Measurements from ENCODE around the gene GABRA6. TPM values are rescaled to one million over a fixed set of nuclear protein-coding genes. Genes with fewer than 3 reads are reported as not detected.
"Not testable (repeated sequence)": the region's sequence is repeated elsewhere in the genome, so short reads cannot be mapped to it uniquely, and the experiment has no call there.

Gene GABRA6
- polyA plus RNA-seq (2013, experiment 1 of 2; ENCODE audit: insufficient read length): not detected
- polyA plus RNA-seq (2013, experiment 2 of 2; ENCODE audit: insufficient read length): not detected

DNA sequence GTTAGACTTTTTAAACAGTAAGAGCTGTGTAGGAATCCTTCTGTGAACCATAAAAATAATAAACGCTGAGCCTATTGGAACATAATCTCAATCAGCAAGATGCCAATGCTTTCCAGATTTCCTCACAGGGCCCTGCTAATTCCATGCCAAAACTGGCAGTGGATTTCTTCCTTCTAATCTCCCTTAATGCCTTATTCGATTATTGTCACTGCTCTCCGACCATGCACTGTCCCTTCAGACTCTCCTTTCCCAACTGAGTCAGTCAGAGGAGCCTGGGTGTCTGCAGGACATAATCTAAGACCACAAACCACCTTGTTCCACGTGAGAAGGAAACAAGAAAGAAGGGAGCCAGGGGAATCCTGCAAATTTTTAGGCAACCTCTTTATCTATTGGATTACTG, at the start of gene GABRA6:
GABRA6 (plus strand) TSS at position 261 of the 400 bp plus-strand sequence. CDS start 269 bp downstream, outside the sequence.
- DNase-seq: no peak

DNA sequence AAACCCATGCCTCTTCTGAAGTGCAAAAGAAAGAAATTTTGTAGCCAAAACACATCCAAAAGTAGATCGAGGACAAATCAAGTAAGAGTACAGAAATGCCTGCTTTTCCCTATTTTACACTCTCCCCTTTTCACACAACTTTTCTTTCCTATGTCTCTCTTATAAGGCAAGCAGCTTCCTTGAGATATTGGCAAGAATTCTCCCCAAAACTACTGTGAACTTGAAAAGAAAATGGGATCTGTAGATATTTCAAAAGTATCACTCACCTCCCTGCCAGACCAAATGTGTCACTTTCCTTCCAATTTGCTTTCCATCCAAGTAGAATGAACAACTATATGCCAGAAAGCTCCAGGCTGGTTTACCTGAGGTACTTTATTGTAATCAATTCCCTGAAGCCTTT, 47.9 kb upstream of the GABRA6 start:
- DNase-seq: no peak

DNA sequence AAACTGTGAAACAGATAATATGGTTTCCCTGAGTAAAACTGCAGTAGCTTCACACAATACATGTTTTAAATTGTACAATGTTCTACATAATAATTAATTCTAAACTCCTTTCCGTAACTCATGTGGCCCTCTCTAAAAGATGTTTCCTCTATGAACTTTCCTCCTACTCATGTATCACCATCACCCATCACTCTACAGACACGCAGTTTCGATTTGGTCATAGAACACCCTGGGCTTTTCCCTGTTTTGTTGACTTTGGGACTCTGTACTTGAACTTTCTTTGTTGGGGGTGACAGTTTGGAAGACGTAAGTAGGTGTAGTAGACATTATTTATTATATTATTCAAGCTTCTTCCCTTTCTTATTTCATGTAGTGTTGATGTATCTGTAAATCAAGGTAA, 44.1 kb upstream of the GABRA6 start:
- no peak for DNase-seq

DNA sequence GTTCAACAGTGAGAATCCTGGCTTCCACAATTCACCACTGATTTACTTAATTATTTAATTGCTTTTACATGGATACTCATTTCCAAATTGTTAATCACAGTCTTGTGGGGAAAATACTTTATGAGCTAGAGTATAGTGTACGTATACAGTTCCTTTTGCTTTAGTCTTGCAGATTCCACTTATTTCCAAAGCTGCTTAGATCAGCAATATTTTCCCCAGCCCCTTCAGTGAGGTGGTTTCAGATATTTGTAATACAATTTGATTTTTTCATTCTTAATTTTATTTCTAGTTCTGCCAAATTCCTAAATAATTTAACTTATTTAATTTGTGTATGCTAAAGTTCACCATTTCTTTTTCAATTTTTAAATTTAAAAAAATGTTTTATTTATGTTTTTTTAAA, 40.3 kb upstream of the GABRA6 start:
- no peak for DNase-seq

DNA sequence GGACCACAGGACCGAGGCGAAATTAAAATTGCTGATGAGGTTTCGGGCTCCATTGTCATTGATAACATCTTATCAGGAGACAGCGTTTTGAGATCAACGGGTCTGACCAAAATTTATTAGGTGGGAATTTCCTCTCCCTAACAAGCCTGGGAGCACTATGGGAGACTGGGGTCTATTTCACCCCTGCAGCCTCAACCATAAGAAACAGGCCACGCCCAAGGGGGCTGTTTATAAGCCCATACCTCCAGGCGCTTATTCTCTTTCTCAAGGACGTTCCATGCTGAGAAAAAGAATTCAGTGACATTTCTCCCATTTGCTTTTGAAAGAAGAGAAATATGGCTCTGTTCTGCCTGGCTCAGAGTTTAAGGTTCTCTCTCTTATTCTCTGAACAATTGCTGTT, 33.6 kb upstream of the GABRA6 start:
- DNase-seq: not testable (repeated sequence)

DNA sequence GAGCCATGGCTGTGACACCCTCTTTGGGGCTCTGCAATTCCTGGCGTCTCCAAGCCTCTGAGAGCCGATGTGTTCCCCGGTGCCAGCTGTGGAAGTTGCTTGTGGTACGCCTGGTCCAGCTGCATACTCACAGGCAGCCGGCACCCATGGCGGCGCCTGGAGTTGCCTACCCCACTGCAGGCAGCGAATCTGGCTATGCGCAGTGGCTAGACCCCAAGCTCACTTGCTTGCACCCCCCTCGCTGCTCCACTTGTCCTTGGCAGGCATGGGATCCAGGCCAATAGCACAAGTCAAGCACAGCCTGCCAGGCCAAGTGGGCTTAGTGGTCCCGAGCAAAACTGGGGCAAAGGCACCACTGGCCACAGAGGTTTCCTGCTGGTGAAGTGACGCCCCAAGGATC, 24.7 kb upstream of the GABRA6 start:
- no peak for DNase-seq

DNA sequence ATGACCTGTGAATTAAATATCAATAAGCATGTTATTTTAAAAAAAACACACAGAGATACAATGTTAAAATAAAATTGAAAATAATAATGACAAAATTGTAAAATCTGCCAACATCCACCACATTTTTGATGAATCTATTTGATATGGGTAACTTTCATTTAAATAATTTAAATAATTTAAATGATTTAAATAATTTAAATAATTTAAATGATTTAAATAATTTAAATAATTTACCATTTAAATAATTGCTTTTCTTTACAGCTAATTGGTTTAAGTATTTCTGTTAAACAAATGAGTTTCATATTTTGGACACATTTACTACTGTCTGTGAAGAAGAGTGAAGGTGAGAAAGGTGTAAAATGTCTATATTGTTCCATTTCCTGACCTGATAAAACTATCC, 22.1 kb upstream of the GABRA6 start:
- DNase-seq: no peak

DNA sequence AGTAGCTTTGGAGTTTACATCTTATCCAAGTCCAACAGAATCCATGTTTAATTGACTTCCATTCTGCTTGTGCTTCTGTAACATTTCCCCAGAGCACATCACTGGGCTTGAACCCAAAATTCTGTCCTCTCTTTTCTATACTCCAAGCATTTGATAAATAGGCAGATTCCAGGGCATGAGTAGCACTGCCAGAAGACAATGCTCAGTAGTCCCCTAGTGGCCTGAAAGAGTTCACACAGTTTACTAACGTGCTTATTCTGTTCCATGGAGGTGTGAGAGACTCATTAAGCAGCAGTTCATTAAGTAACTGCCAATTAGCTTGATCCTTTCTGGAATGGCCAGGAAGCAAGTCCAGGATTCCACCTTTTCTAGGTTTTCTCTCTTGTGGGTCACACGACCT, 9.4 kb upstream of the GABRA6 start:
- no peak for DNase-seq

DNA sequence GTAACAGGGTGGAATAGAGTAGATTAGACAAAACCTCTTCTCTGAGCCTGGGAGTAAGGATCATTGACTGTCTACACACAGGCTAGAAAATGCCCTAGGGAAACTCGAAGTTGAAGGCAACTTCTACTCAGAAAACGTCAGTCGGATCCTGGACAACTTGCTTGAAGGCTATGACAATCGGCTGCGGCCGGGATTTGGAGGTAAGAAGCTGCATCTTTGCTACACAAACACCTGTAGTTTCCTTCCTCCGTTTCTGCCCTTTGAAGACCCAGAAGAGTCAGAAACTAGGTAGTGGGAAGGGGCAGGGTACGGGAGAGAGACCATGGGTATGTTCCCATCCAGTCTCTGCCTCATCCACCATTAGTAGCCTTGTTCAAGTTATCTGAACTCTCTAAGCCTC, 628 bp downstream of the GABRA6 start:
- no peak for DNase-seq

DNA sequence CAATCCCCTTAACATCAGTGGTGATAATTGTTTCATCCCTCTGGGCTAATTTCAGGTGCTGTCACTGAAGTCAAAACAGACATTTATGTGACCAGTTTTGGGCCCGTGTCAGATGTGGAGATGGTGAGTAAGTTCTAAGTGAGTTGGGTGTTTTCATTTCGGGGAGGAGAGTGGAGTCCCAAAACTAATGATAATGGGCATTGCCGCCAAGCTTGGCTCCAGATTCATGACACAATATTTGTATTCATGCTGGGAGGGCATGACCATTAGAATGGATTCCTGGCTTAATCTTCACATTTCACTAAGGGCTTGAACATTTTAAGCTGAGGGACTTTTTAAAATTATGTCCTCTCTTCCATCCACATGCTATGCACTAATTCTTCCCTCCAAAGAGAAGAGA, 1.4 kb downstream of the GABRA6 start:
- DNase-seq: no peak

DNA sequence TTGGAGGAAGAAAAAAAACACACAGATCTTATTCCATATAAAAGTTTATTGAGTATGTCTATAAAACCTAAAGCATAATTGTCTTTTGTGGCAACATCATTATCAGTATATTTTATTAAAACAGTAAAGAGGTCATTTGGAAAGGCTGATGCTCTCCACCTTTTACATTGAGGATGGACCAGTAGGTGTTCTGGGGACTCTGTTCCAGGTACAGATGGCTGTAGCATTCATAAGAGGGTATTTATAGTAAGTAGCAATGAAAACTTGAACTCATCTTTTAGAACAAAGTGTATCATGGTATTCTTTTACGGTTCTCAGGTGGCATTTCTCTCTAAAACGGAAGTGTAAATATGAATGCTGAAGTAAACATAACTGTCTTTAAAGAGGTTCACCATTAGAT, 1.8 kb downstream of the GABRA6 start:
- DNase-seq: no peak

DNA sequence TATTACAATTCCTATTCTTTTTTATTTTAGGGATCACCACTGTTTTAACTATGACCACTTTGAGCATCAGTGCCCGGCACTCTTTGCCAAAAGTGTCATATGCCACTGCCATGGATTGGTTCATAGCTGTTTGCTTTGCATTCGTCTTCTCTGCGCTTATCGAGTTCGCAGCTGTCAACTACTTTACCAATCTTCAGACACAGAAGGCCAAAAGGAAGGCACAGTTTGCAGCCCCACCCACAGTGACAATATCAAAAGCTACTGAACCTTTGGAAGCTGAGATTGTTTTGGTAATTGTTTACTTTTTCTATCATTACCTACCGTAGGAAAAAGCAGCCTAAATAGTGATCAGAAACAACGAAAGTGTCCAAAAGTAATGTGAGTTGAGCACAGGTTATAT, 6.4 kb downstream of the GABRA6 start:
- DNase-seq: no peak

DNA sequence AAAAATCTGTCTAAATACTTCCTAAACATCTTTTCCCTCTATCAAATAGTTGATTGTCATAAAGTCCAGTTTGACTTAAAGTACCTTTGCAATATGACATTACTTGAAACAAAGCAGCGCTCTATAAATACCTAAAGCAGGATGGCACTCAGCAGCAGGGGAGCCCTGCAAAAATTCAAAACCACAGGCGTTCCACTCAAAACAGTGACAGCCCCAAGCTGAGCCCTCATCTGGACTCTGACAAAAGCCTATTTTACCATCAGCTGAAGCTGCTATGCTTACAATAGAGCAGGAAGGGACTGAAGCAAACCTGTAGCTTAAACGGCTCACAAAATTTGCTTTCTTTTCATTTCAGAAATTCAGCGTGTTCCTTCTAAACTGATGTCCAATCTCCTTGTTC, 11.5 kb downstream of the GABRA6 start:
- DNase-seq: no peak

DNA sequence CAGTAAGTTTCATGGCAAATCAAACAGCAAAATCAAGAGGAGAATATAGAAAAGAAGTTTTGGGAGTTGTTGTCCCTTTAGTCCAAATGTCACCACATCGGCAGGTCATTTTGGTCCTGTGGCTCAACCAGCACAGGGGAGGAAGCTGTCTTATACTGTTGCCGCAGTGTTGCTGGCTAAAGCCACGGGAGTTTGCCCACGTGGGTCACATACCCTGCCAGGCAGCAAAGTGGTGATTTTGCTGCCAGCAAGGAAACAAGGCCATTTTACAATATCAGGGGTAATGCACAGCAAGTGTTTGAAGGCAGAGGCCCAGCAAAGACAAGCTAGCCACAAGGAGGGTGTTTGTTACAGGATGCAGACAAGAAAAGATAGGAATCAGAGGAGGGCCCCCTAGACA, 14.5 kb downstream of the GABRA6 start:
- DNase-seq: no peak

DNA sequence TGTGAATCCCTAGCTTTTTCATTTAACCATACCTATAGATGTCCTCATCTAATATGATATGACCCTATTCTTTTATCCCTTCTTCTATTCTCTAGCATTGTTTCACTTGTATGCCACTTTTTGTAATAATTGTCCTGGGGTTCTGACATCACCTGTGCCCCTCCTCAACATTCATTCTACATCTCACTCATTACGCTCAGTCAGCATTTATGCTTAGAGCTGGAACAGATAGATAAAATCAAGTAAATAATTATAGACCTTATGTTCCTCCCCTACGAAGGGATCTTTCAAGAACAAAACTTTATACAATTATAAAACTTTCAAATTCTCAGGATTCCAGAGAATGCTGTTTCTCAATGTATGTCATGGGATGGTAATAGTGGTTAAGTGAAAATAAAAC, 18.0 kb downstream of the GABRA6 start:
- DNase-seq: no peak

DNA sequence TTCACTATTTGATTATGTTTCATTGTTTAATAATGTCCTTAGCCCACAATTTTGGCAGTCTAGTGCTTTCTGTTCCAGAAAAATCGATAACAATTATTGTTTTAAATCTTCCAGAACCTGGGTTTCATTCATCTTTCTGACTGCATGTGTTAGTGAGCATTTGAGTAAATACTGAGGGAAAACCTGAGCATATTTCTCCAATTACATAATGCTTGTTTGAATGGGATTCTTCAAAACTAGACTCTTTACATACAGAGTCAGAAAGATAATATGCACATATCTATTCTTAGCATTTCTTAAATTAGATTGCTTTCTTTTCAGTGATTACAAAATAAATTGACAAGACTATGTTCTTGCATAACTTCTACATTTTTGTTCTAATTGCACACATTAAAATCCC, 21.9 kb downstream of the GABRA6 start:
- DNase-seq: no peak

DNA sequence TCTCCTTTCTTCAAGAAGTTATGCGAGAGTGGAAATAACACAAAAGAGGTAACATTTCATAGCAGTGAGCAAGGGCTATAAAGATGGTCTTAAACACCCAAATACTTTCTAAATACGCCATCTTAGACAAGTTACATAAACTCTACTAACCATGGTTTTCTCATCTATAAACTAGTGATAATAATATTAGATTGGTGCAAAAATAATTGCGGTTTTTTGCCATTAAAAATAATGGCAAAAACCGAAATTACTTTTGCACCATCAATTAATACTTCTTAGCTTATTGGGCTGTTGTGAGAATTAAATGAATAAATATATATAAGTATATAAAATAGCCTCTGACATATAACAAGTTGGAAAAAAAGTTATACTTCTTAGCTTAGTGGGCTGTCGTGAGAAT, 23.7 kb downstream of the GABRA6 start:
- no peak for DNase-seq

DNA sequence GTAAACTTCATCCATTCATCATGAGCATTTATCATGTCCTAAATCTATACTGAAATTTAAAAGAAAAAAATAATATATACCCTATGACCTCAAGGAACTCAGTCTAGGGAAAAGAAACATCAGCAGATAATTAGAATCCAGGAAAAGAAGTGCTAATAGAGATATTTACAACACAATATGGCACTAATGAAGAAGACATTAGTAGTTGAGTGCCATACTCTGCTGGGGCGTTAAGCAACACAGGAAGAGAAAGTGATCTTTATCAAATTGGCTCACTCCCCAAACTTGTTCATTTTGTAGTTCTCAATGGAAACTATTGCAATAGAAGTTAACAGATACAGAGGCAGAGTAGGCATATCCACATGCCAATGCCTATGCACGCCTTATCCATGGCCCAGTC, 27.5 kb downstream of the GABRA6 start:
- no peak for DNase-seq

DNA sequence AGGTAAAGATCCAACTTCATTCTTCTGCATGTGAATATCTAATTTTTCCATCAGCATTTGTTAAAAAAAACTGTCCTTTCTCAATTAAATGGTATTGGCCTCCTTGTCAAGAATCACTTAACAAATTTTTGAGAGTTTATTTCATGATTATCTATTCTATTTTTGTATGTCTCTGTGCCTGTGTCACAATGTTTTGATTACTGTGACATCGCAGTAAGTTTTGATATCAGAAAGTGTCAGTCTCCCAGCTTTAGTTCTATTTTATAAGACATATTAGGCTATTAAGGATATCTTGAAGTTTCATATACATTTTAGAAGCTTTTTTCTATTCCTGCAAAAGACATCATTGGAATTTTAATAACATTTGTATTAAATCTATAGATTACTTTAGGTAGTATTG, 33.6 kb downstream of the GABRA6 start:
- no peak for DNase-seq

DNA sequence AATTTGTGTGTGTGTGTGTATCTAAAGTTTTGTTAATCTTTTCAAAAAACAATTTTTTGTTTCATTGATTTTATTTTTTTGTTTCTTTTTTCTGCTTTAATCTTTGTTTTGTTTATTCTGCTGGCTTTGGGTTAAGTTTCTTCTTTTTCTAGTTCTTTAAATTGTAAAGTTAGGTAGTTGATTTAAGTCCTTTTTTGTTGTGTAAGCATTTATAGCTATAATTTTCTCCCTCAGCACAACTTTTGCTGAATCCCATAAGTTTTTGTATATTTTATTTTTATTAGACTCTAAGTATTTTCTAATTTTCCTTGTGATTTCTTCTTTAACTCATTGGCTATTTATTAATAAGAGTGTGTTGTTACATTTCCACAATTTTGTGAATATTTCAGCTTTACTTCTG, 34.9 kb downstream of the GABRA6 start:
- DNase-seq: no peak

DNA sequence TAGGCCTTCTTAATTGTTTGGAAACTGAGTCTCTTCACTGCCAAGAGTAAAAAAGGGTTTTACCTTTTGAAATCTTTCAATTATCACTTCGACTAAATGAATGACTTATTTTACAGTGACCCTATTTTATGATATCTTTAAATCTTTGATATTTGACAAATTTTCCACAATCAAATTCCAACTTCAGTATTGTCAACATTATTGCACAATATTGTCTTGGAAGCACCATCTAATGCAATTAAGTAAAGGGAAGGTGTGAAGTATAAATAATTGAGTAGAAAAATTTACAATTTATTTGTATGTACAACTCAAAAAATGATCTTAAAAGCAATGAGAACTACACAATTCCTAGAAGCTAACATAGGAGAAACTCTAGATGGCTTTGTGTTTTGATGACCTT, 49.2 kb downstream of the GABRA6 start:
- DNase-seq: no peak

DNA sequence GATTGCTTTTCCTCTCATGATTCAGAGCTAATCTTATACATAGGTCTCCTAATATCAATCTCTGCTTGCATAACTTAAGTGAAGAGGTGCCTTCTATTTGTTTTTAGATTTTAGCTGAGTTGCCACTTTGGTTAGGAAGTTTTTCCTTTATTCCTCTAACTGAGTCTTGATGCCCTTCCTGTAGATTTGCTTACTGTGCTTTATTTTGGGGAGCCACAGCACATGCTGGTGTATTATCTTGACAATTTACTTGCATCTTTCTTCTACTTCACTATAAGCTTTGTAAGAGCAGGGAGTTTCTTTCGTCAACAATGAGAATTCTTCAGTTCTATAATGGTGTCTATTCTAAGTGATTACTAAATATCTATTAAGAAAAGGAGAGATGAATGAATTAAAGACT, 54.9 kb downstream of the GABRA6 start:
- DNase-seq: no peak

DNA sequence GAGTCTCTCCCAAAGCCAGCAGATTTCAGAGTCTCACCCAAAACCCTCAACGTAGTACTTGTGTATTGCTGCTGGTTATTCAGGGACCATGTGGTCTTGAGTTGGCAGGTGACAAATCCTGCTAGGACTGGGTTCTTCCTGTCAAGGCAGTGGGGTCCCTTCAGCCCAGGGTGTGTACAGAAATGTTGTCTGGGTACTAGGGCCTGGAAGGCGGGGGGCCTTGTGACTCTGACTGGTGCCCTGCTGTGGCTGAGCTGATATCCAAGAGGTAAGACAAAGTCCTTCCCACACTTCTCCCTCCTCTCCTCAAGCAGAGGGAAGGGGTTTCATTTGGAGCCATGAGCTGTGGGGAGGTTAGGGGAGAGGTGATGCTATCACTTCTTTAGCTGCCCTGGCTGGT, 58.8 kb downstream of the GABRA6 start:
- no peak for DNase-seq

DNA sequence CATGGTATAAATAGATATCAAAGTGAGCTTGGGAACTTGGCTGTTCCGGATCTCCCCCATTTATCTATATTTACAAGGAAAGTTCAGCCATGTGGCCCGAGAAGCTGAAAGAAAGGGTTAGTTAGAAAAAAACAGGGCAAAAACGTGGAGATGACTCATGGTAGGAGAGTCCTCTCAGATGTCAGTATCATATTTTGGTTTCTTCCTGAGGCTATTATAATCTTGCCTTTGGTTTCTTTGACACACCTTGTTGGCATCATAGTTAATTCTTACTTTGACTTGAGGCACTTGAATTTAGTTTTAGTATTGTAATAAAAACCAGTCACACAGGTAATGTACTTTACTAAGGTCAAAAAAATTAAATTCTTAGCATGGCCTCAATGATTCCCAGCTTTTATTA, 59.9 kb downstream of the GABRA6 start:
- no peak for DNase-seq

DNA sequence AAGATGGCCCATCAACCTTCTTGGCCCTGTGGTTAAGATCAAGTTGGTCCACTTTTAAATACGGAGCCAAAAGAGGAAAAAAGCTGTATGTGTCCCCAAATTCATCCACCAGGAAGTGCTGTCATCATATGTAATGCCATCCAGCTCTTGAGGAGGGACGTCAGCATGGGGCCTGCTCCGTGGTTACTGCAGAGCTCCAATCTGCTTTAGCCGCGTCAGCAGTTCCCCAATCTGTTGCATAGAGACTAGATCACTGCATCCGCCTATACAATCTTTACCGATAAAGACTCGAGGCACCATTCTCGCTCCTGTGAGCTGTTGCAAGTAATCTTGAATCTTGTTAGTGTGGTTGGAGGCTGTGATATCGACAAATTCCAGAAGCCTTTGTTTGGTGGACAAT, 65.7 kb downstream of the GABRA6 start:
- DNase-seq: no peak

All from fibroblast of skin of scalp (primary cell).